Mesenchymal stem cell (in vitro differentiated cells and primary cell): ENCODE results near the gene OR1I1.

ENCODE experiments used
- DNase-seq: peaks from one replicate; pipeline ENCODE4 v3.0.0-alpha.2; 2013
- H2AFZ ChIP-seq: one replicate; pipeline ENCODE4 v1.6.1; 2013; ENCODE audit warnings: low read depth, mild to moderate bottlenecking, control low read depth, inconsistent platforms, low read length, moderate library complexity
- H2AK5ac ChIP-seq: 2 replicates; pipeline ENCODE4 v1.6.1; 2013; ENCODE audit warnings: low read length, moderate library complexity, mild to moderate bottlenecking, inconsistent platforms; ENCODE audit not compliant: severe bottlenecking
- H2BK120ac ChIP-seq: one replicate; pipeline ENCODE4 v1.6.1; 2013; ENCODE audit warnings: low read depth, mild to moderate bottlenecking, inconsistent platforms, low read length, moderate library complexity
- H2BK12ac ChIP-seq, 2 experiments: one replicate each; pipeline ENCODE4 v1.6.1; 2013; ENCODE audit warnings: inconsistent platforms in 2 of 2, low read length in 2 of 2, mild to moderate bottlenecking in 2 of 2, moderate library complexity in 2 of 2, control low read depth in 1 of 2
- H2BK15ac ChIP-seq: one replicate; pipeline ENCODE4 v1.6.1; 2013; ENCODE audit warnings: mild to moderate bottlenecking, low read depth, inconsistent platforms; ENCODE audit not compliant: poor library complexity, severe bottlenecking
- H2BK5ac ChIP-seq: 2 replicates; pipeline ENCODE4 v1.6.1; 2013; ENCODE audit warnings: low read depth, mild to moderate bottlenecking, low read length, control low read depth, inconsistent platforms; ENCODE audit not compliant: poor library complexity, severe bottlenecking
- H3K14ac ChIP-seq, 2 experiments: one replicate each; pipeline ENCODE4 v1.6.1; 2013; ENCODE audit warnings: inconsistent platforms in 2 of 2, low read length in 2 of 2, control low read depth in 1 of 2, mild to moderate bottlenecking in 1 of 2, moderate library complexity in 1 of 2
- H3K18ac ChIP-seq, 2 experiments: one replicate each; pipeline ENCODE4 v1.6.1; 2013; ENCODE audit warnings: inconsistent platforms in 2 of 2, low read length in 2 of 2, control low read depth in 1 of 2, low read depth in 1 of 2, mild to moderate bottlenecking in 1 of 2
- H3K23ac ChIP-seq, 2 experiments: one replicate each; pipeline ENCODE4 v1.6.1; 2013; ENCODE audit warnings: inconsistent platforms in 2 of 2, low read length in 2 of 2, mild to moderate bottlenecking in 2 of 2, moderate library complexity in 2 of 2, control low read depth in 1 of 2
- H3K27ac ChIP-seq: 2 replicates; pipeline ENCODE4 v1.5.1; 2013; ENCODE audit warnings: mild to moderate bottlenecking, moderate library complexity, low read length, control low read depth, inconsistent platforms; ENCODE audit not compliant: poor library complexity, severe bottlenecking
- H3K27me3 ChIP-seq, 2 experiments: 2 replicates each; pipeline versions ENCODE4 v1.6.1 to v1.7.0; 2013; ENCODE audit warnings: low read length in 2 of 2, mild to moderate bottlenecking in 2 of 2, moderate library complexity in 2 of 2, control low read depth in 1 of 2, inconsistent platforms in 1 of 2; ENCODE audit not compliant: control insufficient read depth in 1 of 2, insufficient read depth in 1 of 2
- H3K36me3 ChIP-seq, 2 experiments: 2 replicates each; pipeline versions ENCODE4 v1.6.1 to v1.7.0; 2013; ENCODE audit warnings: low read length in 2 of 2, control low read depth in 1 of 2, inconsistent platforms in 1 of 2, low read depth in 1 of 2, mild to moderate bottlenecking in 1 of 2; ENCODE audit not compliant: insufficient read depth in 2 of 2, control insufficient read depth in 1 of 2
- H3K4ac ChIP-seq, 2 experiments: one replicate each; pipeline ENCODE4 v1.6.1; 2013; ENCODE audit warnings: inconsistent platforms in 2 of 2, low read length in 2 of 2, mild to moderate bottlenecking in 2 of 2, moderate library complexity in 2 of 2, control low read depth in 1 of 2, low read depth in 1 of 2
- H3K4me1 ChIP-seq: 2 replicates; pipeline ENCODE4 v1.6.1; 2013; ENCODE audit warnings: low read depth, low read length, control low read depth; ENCODE audit not compliant: control insufficient read depth, insufficient read depth
- H3K4me2 ChIP-seq: 2 replicates; pipeline ENCODE4 v1.6.1; 2013; ENCODE audit warnings: low read length, mild to moderate bottlenecking, inconsistent platforms; ENCODE audit not compliant: poor library complexity, severe bottlenecking
- H3K4me3 ChIP-seq, 2 experiments: 2 replicates each; pipeline versions ENCODE4 v1.5.1 to v1.7.0; 2013; ENCODE audit warnings: low read length in 2 of 2, mild to moderate bottlenecking in 2 of 2, control low read depth in 1 of 2, low read depth in 1 of 2; ENCODE audit not compliant: insufficient read depth in 1 of 2
- H3K79me1 ChIP-seq: replicated peaks from 2 replicates; pipeline ENCODE4 v1.6.1; 2013; ENCODE audit warnings: mild to moderate bottlenecking, control low read depth, low read length, inconsistent platforms; ENCODE audit not compliant: poor library complexity, severe bottlenecking
- H3K9ac ChIP-seq: 2 replicates; pipeline ENCODE4 v1.7.0; 2013; ENCODE audit warnings: mild to moderate bottlenecking, low read length, moderate library complexity
- H3K9me3 ChIP-seq: 2 replicates; pipeline ENCODE4 v1.7.0; 2013; ENCODE audit warnings: mild to moderate bottlenecking, low read length; ENCODE audit not compliant: control insufficient read depth
- H4K8ac ChIP-seq: one replicate; pipeline ENCODE4 v1.6.1; 2013; ENCODE audit warnings: inconsistent platforms, mild to moderate bottlenecking, low read length, moderate library complexity
- H4K91ac ChIP-seq: one replicate; pipeline ENCODE4 v1.6.1; 2013; ENCODE audit warnings: mild to moderate bottlenecking, low read length, inconsistent platforms
- WGBS: methylation state at CpG from one replicate; pipeline ENCODE4 v1.1.7; 2013; ENCODE audit warnings: mixed read lengths; 5-methylcytosine and 5-hydroxymethylcytosine counted together

OR1I1 gene

GRCh38 chr19:15124572-15125231, 42.7 kb downstream of the OR1I1 start:
- Histone ChIP-seq H3K18ac (peak overlapping the region; percentile 87 to 96), H2AK5ac (no peak overlapping the region)
- WGBS, result 8% methylated on average over 31 of the region's 33 CpGs

GRCh38 chr19:15125232-15126067, 43.4 kb downstream of the OR1I1 start:
- Histone ChIP-seq H3K27ac (peak overlapping the region; percentile 72), H3K4me1 (peaks cover 16% of the 10 kb centered on the region), H2AK5ac (no peak overlapping the region), H3K9me3 (no peaks in the 10 kb centered on the region), H4K91ac (peak overlapping the region; percentile 96), H3K79me1 (peaks cover 18% of the 10 kb centered on the region), H3K4me2 (peak overlapping the region; percentile 73), H2BK120ac (peak overlapping the region; percentile 78), H4K8ac (peak overlapping the region; percentile 99), H3K27me3 (peaks cover 0 to 7% of the 10 kb centered on the region in 2 experiments), H2BK5ac (peak overlapping the region; percentile 45), H3K36me3 (peaks cover 23 to 25% of the 10 kb centered on the region in 2 experiments), H2BK12ac (peak overlapping the region; percentile 52 to 61), H3K4me3 (peak overlapping the region; percentile 87 to 97), H3K14ac (peak overlapping the region in 1 of 2 experiments; percentile 72), H3K18ac (peak overlapping the region; percentile 87 to 96), H2BK15ac (peak overlapping the region; percentile 80), H3K9ac (peak overlapping the region; percentile 94), H3K23ac (no peak overlapping the region), H3K4ac (peak overlapping the region; percentile 85 to 96), H2AFZ (peak overlapping the region; percentile 33)
- under 1% methylated on average over 55 of the region's 61 CpGs for WGBS
- peak; percentile 98 for DNase-seq

More at GRCh38 chr19:15124572-15125231, 42.7 kb downstream of the OR1I1 start:
- Histone ChIP-seq H3K79me1 (peaks cover 26% of the 10 kb centered on the region), H3K4me1 (peaks cover 16% of the 10 kb centered on the region), H3K23ac (no peak overlapping the region), H3K27ac (no peak overlapping the region), H3K4me3 (peak overlapping the region; percentile 87 to 97), H3K9ac (peak overlapping the region; percentile 94), H2BK12ac (peak overlapping the region in 1 of 2 experiments; percentile 51), H2AFZ (peak overlapping the region; percentile 36), H3K9me3 (no peaks in the 10 kb centered on the region), H3K36me3 (peaks cover 30 to 33% of the 10 kb centered on the region in 2 experiments), H2BK5ac (no peak overlapping the region), H2BK15ac (no peak overlapping the region), H2BK120ac (no peak overlapping the region), H3K14ac (peak overlapping the region in 1 of 2 experiments; percentile 72), H3K4me2 (peak overlapping the region; percentile 73), H3K27me3 (peaks cover 0 to under 1% of the 10 kb centered on the region in 2 experiments), H4K8ac (peak overlapping the region; percentile 74), H3K4ac (peak overlapping the region in 1 of 2 experiments; percentile 85), H4K91ac (peak overlapping the region; percentile 62)
- DNase-seq, result peak; percentile 42

GRCh38 chr19:15126131-15126910, 44.3 kb downstream of the OR1I1 start:
- Histone ChIP-seq H4K91ac (no peak overlapping the region), H3K4me3 (peak overlapping the region in 1 of 2 experiments; percentile 97), H2BK5ac (no peak overlapping the region), H2AFZ (no peak overlapping the region), H3K27me3 (peaks cover 0 to 9% of the 10 kb centered on the region in 2 experiments), H3K27ac (no peak overlapping the region), H3K4me1 (peaks cover 16% of the 10 kb centered on the region), H2AK5ac (no peak overlapping the region), H2BK15ac (no peak overlapping the region), H3K36me3 (peaks cover 16% of the 10 kb centered on the region in 2 experiments), H4K8ac (no peak overlapping the region), H3K9ac (peak overlapping the region; percentile 94), H3K79me1 (peaks cover 17% of the 10 kb centered on the region), H3K14ac (no peak overlapping the region), H3K9me3 (no peaks in the 10 kb centered on the region), H3K4ac (no peak overlapping the region), H3K23ac (no peak overlapping the region), H2BK12ac (no peak overlapping the region), H3K4me2 (no peak overlapping the region), H2BK120ac (no peak overlapping the region), H3K18ac (no peak overlapping the region)
- WGBS, result 92% methylated on average over 1 of the region's 2 CpGs
- peak; percentile 46 for DNase-seq
